A549 treated with RU486 at 1 μM for 4 hours (cell line): ENCODE data around the gene CACYBP. TPM values are rescaled to one million over a fixed set of nuclear protein-coding genes. Genes with fewer than 3 reads are reported as not detected.

Source experiments
- total RNA-seq: library from RNA; stranded (reverse); fragments of 200-300 nt; extraction: Qiagen RNA extraction; gene quantifications from 5 replicates; pipeline ENCODE4 v1.2.3, GENCODE V29; 2022; ENCODE audit warnings: low read depth

Gene CACYBP, protein sequence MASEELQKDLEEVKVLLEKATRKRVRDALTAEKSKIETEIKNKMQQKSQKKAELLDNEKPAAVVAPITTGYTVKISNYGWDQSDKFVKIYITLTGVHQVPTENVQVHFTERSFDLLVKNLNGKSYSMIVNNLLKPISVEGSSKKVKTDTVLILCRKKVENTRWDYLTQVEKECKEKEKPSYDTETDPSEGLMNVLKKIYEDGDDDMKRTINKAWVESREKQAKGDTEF
- 167 to 216 TPM (median 188 TPM) in 5 replicates for total RNA-seq

DNA sequence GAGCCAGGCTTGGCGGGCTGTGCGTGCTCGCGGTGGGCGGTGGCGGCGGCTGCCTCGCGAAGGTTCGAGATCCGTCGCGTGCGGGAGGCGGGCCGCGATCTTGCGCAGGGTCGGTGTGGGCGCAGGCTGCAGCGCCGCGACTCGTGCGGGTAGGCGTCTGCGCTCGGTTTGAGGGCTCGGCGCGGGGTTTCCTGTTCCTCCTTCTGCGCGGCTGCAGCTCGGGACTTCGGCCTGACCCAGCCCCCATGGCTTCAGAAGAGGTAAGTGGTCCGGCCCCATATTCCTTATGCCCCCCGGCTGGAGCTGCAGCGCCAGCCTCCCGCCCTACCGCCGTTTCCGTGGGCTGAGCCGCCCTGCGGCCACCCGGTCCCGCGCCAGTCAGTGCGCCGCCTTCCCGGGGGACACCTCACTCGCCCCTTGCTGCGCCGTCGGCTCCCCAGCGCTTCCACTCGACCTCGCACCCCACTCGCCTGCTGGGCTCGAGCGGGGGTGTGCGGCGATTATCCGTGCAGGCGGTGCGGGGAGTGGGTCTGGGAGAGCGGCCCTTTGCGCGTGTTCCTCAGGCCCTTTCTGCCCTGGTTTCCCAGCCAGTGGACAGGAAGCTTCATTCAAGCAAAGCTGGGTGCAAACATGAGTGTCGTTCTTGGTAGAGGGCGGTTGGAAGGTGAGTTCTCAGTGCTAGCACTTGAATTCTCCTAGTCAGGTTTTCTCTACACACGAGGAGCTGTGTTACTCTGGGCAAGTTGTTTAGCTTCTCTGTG, at the start of gene CACYBP:
CACYBP (plus strand) TSS at position 12 of the 761 bp plus-strand sequence; CDS start at position 246, 234 bp downstream.

GRCh38 chr1:175023043-175023921, 23.5 kb downstream of the CACYBP start, which contains the start of gene MRPS14:
Gene MRPS14 (minus strand): TSS chr1:175023425. CDS start chr1:175023408, 17 bp downstream.

Other genes starting within 250 kb of the CACYBP start
- 16.0 to 27.2 TPM (median 24.7 TPM) in 5 replicates for gene MRPS14, start 23.5 kb downstream of the CACYBP start, total RNA-seq
- gene TNN, start 67.9 kb downstream of the CACYBP start, total RNA-seq: not detected in 5 replicates
- gene KIAA0040, start 192.8 kb downstream of the CACYBP start, total RNA-seq: 0.16 to 0.82 TPM (median 0.54 TPM) in 5 replicates